Activated T-helper 2 cell treated with anti-CD3 and anti-CD28 coated beads, Interferon-gamma antibody, Interleukin-2, Interleukin-4, amounts not matched to agents 10 μg/mL and 5 μg/mL and 100 μg/mL, durations not matched to agents 14 hours and 24 hours and 36 hours (primary cell): Measurements from ENCODE around the gene GPC6. TPM values are rescaled to one million over a fixed set of nuclear protein-coding genes. Genes with fewer than 3 reads are reported as not detected.

Experiments
- DNase-seq: peaks from one replicate; pipeline ENCODE4 v3.0.0; 2021; ENCODE audit warnings: low spot score
- H3K27ac Mint-ChIP-seq: one replicate; pipeline ENCODE4 v1.8.0; 2021; ENCODE audit warnings: mixed read lengths
- H3K27me3 Mint-ChIP-seq: one replicate; pipeline ENCODE4 v1.8.0; 2021; ENCODE audit warnings: low read depth, mixed read lengths
- H3K36me3 Mint-ChIP-seq: one replicate; pipeline ENCODE4 v1.8.0; 2021; ENCODE audit warnings: low read depth, mixed read lengths
- H3K4me1 Mint-ChIP-seq: one replicate; pipeline ENCODE4 v1.8.0; 2021; ENCODE audit warnings: low read depth, mixed read lengths
- H3K4me3 Mint-ChIP-seq: one replicate; pipeline ENCODE4 v1.8.0; 2021; ENCODE audit warnings: low read depth, mild to moderate bottlenecking, moderate library complexity, mixed read lengths
- H3K9me3 Mint-ChIP-seq: one replicate; pipeline ENCODE4 v1.8.0; 2021; ENCODE audit warnings: mixed read lengths
- intact Hi-C: fragments of 100-400 bp; cut with micrococcal nuclease; formaldehyde crosslinking; loops from one replicate; pipeline ENCODE4 v1.15.1; 2023
- total RNA-seq: library from RNA; stranded (reverse); gene quantifications from 2 replicates; pipeline ENCODE4 v1.2.3, GENCODE V29; 2022

Gene GPC6
- total RNA-seq, 1 donor from 2014 or later = not detected

DNA sequence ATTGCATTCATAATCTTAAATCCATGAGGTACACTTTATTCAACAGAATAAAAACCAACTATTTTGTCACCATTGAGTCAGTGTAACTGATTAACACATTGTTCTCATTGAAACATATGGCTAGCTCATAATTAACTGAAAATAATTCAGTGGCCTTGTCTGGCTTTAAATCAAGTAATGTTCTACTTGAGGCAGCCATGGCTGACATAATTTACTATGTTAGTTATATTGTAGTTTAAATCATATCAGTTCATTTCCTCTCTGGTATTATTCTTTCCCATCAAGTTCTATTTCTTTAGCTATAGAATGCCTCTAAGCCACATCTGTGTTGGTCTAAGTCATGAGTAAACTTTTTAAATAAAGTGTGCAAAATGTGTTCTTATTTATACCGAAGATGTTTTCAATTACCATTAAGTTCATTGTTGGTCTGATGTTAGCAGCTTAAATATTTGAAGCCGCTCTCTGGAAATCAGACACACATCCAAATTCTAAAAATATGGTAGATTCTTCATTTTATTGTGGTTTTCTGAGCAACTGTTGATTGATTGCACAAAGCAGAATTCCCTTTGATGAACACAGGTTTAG lies 393.7 kb downstream of the GPC6 start:
- no peak for DNase-seq
- no peaks in the 10 kb centered on the region for H3K9me3 Mint-ChIP-seq
- H3K36me3 Mint-ChIP-seq = no peaks in the 10 kb centered on the region
- no peaks in the 10 kb centered on the region for H3K27me3 Mint-ChIP-seq
- intact Hi-C loops = no loop called here
- no peaks in the 10 kb centered on the region for H3K4me1 Mint-ChIP-seq
- no peak overlapping the region for H3K4me3 Mint-ChIP-seq
- no peak overlapping the region for H3K27ac Mint-ChIP-seq

DNA sequence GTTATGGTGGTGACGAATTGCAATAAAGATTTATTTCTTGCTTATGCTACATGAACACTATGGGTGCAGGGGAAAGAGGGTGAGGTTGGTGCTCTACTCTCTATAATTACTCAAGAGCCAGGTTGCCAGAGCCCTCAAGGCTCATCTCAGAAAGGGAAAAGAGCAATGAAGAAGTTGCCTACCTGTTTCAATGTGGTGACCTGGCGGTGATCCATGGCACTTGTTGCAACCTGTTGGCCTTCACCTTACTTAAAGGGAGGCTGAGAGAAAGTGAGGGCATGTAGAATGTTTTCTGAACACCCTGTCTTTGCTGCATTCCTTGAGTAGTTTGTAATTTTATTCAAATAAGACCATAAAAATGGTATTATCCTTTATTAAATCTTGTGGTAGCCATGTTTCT lies 394.4 kb downstream of the GPC6 start:
- Mint-ChIP-seq H3K4me1 (no peaks in the 10 kb centered on the region), H3K27ac (no peak overlapping the region), H3K9me3 (no peaks in the 10 kb centered on the region), H3K36me3 (no peaks in the 10 kb centered on the region), H3K27me3 (no peaks in the 10 kb centered on the region), H3K4me3 (no peak overlapping the region)
- no peak for DNase-seq
- intact Hi-C loops = no loop called here

DNA sequence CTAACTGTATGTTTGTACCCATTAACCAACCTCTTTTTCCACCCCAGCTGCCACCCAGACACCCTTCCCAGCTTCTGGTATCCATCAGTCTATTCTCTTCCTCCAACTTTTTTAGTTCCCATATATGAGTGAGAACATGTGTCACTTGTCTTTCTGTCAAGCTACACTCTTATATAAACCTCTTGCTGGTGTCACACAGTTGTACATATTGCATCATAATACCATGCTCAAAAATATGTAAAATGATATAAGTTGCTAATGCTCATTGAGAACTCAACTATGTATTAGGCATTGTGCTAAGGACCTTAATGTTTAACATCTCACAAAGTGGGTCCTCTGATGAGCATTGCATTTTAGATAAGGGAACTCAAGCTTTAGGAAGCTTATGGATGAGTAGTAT lies 395.4 kb downstream of the GPC6 start:
- no peaks in the 10 kb centered on the region for H3K36me3 Mint-ChIP-seq
- H3K4me1 Mint-ChIP-seq = no peaks in the 10 kb centered on the region
- H3K27me3 Mint-ChIP-seq = no peaks in the 10 kb centered on the region
- no peak overlapping the region for H3K27ac Mint-ChIP-seq
- H3K4me3 Mint-ChIP-seq = no peak overlapping the region
- no peak for DNase-seq
- H3K9me3 Mint-ChIP-seq = no peaks in the 10 kb centered on the region
- intact Hi-C loops = no loop called here

DNA sequence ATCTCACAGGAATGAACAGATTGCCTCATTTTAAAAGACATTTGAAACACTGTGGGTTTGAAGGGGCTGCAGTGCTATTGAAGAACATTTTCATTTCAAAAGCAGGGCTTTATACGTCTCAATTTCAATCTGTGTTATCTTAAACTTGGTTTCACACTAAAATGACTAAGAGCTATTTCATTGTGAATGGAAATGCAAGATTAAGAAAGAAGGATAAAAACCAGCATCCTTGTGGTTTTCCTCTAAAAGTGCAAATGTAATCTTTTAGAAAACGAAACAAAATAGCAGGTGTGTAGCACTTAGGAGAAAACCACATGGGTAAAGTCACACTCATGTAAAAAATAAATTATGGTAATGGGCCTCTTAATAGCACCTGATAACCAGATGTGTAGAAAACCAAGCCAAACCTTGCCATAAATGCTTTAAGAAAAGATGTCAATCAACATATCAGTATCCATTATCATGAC lies 397.7 kb downstream of the GPC6 start:
- Mint-ChIP-seq H3K4me3 (no peak overlapping the region), H3K36me3 (no peaks in the 10 kb centered on the region), H3K27me3 (no peaks in the 10 kb centered on the region), H3K9me3 (no peaks in the 10 kb centered on the region), H3K27ac (no peak overlapping the region), H3K4me1 (no peaks in the 10 kb centered on the region)
- intact Hi-C loops = no loop called here
- DNase-seq = no peak

GRCh38 chr13:93625536-93625935 lies 398.9 kb downstream of the GPC6 start:
- no peaks in the 10 kb centered on the region for H3K27me3 Mint-ChIP-seq
- no peak overlapping the region for H3K27ac Mint-ChIP-seq
- H3K36me3 Mint-ChIP-seq = no peaks in the 10 kb centered on the region
- no peak overlapping the region for H3K4me3 Mint-ChIP-seq
- no peak for DNase-seq
- H3K4me1 Mint-ChIP-seq = no peaks in the 10 kb centered on the region
- H3K9me3 Mint-ChIP-seq = no peaks in the 10 kb centered on the region
- intact Hi-C loops = no loop called here

GRCh38 chr13:93628136-93628797 lies 401.7 kb downstream of the GPC6 start:
- H3K27ac Mint-ChIP-seq = no peak overlapping the region
- H3K9me3 Mint-ChIP-seq = no peaks in the 10 kb centered on the region
- no peaks in the 10 kb centered on the region for H3K36me3 Mint-ChIP-seq
- no peak for DNase-seq
- no peaks in the 10 kb centered on the region for H3K4me1 Mint-ChIP-seq
- no peak overlapping the region for H3K4me3 Mint-ChIP-seq
- no peaks in the 10 kb centered on the region for H3K27me3 Mint-ChIP-seq
- intact Hi-C loops = no loop called here

GRCh38 chr13:93635616-93636032 lies 409.0 kb downstream of the GPC6 start:
- Mint-ChIP-seq H3K27me3 (no peaks in the 10 kb centered on the region), H3K27ac (no peak overlapping the region), H3K4me1 (no peaks in the 10 kb centered on the region), H3K4me3 (no peak overlapping the region), H3K9me3 (no peaks in the 10 kb centered on the region), H3K36me3 (no peaks in the 10 kb centered on the region)
- intact Hi-C loops = no loop called here
- no peak for DNase-seq

DNA sequence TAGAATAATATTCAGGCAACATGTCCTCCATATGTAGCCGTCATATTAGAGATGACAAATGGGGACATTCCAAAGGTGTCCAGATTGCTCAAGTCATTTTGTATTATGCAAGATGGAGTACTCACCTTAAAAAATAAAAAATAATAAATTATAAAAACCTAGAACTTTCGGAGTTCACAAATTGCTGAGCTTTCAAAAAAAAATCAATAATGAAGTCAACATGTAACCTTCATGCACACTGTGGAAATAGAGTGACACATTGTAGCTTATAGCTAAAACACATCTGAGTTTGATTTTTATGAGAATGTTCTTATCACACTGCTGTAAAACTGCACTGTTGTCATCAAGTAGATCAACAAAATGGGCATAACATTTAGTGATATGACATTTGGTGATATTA lies 411.2 kb downstream of the GPC6 start:
- no peak overlapping the region for H3K27ac Mint-ChIP-seq
- H3K4me3 Mint-ChIP-seq = no peak overlapping the region
- H3K27me3 Mint-ChIP-seq = no peaks in the 10 kb centered on the region
- no peaks in the 10 kb centered on the region for H3K4me1 Mint-ChIP-seq
- H3K9me3 Mint-ChIP-seq = no peaks in the 10 kb centered on the region
- intact Hi-C loops = no loop called here
- no peak for DNase-seq
- H3K36me3 Mint-ChIP-seq = no peaks in the 10 kb centered on the region

GRCh38 chr13:93640452-93640851 lies 413.8 kb downstream of the GPC6 start:
- Mint-ChIP-seq H3K9me3 (no peaks in the 10 kb centered on the region), H3K27me3 (no peaks in the 10 kb centered on the region), H3K27ac (no peak overlapping the region), H3K36me3 (no peaks in the 10 kb centered on the region), H3K4me3 (no peak overlapping the region), H3K4me1 (no peaks in the 10 kb centered on the region)
- intact Hi-C loops = no loop called here
- no peak for DNase-seq

DNA sequence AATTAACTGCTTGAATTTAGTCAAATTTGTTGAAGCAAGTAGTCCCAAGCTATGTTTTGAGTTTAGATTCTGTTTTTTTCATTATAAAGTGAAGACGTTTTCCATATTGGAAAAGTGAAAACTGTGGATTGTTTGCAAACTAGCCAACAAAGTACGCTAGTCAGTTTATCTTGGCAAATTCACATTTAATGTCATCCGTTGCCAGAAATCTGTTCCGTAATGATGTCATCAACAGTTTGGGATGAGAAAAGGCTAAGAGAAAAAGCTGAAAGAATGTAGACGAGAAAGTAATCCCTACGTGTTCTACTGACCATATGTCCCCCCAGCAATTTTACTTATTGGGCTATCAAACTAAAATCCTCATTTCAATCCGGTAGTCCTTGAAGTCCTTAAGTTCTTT lies 419.6 kb downstream of the GPC6 start:
- no peaks in the 10 kb centered on the region for H3K4me1 Mint-ChIP-seq
- intact Hi-C loops = no loop called here
- H3K4me3 Mint-ChIP-seq = no peak overlapping the region
- H3K9me3 Mint-ChIP-seq = no peaks in the 10 kb centered on the region
- H3K36me3 Mint-ChIP-seq = no peaks in the 10 kb centered on the region
- no peak for DNase-seq
- H3K27me3 Mint-ChIP-seq = no peaks in the 10 kb centered on the region
- H3K27ac Mint-ChIP-seq = no peak overlapping the region

GRCh38 chr13:93649496-93649895 lies 422.9 kb downstream of the GPC6 start:
- H3K27ac Mint-ChIP-seq = no peak overlapping the region
- H3K9me3 Mint-ChIP-seq = no peaks in the 10 kb centered on the region
- H3K4me3 Mint-ChIP-seq = no peak overlapping the region
- no peaks in the 10 kb centered on the region for H3K27me3 Mint-ChIP-seq
- H3K36me3 Mint-ChIP-seq = no peaks in the 10 kb centered on the region
- intact Hi-C loops = no loop called here
- DNase-seq = no peak
- no peaks in the 10 kb centered on the region for H3K4me1 Mint-ChIP-seq

DNA sequence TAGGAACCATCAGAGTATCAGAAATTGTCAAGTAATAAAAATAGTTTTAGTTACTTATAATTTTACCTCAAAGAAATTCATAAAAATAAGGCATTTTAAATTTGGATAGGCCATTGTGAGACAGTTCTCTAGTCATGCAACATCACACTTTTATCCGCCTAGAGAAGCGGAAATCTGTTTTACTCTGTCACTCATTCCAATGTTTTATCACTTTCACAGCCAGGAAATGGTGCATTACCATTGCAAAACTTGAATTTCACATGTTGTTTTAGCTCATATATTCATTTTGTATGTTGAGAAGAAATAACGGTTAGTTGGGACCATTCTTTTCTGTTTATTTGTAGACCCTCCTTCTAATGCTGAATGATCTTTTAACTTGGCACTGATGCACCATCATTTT lies 427.2 kb downstream of the GPC6 start:
- Mint-ChIP-seq H3K27ac (no peak overlapping the region), H3K4me1 (no peaks in the 10 kb centered on the region), H3K36me3 (no peaks in the 10 kb centered on the region), H3K4me3 (no peak overlapping the region), H3K27me3 (no peaks in the 10 kb centered on the region), H3K9me3 (no peaks in the 10 kb centered on the region)
- DNase-seq = no peak
- intact Hi-C loops = no loop called here

GRCh38 chr13:93655154-93655553 lies 428.5 kb downstream of the GPC6 start:
- Mint-ChIP-seq H3K9me3 (no peaks in the 10 kb centered on the region), H3K27me3 (no peaks in the 10 kb centered on the region), H3K27ac (no peak overlapping the region), H3K4me3 (no peak overlapping the region), H3K36me3 (no peaks in the 10 kb centered on the region), H3K4me1 (no peaks in the 10 kb centered on the region)
- intact Hi-C loops = no loop called here
- no peak for DNase-seq
